Dermis blood vessel endothelial cell (primary cell): ENCODE data around the gene DENND6B. TPM values are rescaled to one million over a fixed set of nuclear protein-coding genes. Genes with fewer than 3 reads are reported as not detected.
A peak's percentile ranks its signal among the peaks of the same experiment; 100 is the strongest.
"Not testable (repeated sequence)": the region's sequence is repeated elsewhere in the genome, so short reads cannot be mapped to it uniquely, and the experiment has no call there.

Experiments
- DNase-seq: peaks from one replicate; pipeline ENCODE4 v3.0.0; 2010
- total RNA-seq: library from RNA; depleted of rRNA; stranded (reverse); fragments of >200 nt; gene quantifications from 2 replicates; pipeline ENCODE4 v1.2.3, GENCODE V29; 2014

Gene DENND6B, protein sequence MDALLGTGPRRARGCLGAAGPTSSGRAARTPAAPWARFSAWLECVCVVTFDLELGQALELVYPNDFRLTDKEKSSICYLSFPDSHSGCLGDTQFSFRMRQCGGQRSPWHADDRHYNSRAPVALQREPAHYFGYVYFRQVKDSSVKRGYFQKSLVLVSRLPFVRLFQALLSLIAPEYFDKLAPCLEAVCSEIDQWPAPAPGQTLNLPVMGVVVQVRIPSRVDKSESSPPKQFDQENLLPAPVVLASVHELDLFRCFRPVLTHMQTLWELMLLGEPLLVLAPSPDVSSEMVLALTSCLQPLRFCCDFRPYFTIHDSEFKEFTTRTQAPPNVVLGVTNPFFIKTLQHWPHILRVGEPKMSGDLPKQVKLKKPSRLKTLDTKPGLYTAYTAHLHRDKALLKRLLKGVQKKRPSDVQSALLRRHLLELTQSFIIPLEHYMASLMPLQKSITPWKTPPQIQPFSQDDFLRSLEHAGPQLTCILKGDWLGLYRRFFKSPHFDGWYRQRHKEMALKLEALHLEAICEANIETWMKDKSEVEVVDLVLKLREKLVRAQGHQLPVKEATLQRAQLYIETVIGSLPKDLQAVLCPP
- total RNA-seq, result 1.3 and 3.6 TPM in 2 replicates

DNA sequence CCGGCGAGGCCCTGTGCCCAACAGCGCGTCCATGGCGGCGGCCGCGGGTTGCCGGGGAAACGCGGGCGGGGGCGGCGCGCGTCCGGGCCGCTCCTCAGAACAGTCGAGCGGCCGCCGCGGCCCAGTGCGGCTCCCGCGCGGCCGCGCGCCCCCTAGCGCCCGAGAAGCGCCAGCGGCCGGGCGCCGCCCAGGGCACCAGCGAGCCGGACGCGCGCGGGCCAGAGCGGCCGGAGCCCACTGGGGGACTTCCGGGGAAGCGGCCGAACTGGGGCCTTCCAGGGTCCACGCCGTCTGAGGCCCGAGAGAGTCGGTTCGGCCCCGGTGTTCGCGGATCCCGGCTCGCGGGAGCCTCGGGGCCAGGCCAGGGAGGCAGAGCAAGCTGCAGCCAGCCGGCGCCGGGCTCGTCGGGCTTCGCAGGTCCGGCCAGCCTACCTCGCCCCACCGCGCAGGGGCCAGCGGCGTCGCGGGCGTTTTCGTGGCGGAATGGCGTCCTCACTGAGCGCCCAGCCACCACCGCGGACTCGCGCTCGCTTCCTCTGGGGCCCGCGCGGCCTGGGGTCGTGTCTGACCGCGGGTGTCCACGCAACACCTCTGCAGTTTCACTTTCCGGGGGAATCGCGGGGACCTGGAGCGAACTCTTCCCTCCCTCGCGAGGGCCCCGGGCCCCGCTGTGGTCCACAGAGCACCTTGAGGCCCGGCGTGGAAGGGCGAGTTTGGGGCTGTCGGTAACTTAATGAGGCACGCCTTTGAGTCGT lies at the start of gene DENND6B:
Gene DENND6B, minus strand, starts transcription at position 57 of the 755 bp plus-strand sequence. Its CDS starts 24 bp downstream, at position 33.
- DNase-seq, result peak; percentile 87

DNA sequence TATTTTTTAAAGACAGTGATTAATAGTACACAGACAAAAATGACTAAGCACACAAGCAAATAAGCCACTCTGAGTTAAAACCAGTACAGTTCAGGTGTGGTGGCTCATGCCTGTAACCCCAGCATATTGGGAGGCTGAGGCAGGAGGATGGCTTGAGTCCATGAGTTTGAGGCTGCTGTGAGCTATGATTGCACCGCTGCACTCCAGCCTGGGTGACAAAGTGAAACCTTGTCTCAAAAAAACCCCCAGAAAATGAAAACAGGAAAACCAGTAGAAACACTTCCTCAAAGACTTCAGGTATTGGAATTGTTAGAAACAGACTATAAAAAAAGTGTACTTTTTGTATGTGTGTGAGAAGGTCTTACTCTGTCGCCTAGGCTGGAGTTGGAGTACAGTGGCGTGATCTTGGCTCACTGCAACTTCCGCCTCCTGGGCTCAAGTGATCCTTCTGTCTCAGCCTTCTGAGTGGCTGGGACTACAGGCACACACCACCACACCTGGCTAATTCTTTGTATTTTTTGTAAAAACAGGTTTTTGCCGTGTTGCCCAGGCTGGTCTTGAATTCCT lies 49.4 kb upstream of the DENND6B start:
- DNase-seq, result no peak

DNA sequence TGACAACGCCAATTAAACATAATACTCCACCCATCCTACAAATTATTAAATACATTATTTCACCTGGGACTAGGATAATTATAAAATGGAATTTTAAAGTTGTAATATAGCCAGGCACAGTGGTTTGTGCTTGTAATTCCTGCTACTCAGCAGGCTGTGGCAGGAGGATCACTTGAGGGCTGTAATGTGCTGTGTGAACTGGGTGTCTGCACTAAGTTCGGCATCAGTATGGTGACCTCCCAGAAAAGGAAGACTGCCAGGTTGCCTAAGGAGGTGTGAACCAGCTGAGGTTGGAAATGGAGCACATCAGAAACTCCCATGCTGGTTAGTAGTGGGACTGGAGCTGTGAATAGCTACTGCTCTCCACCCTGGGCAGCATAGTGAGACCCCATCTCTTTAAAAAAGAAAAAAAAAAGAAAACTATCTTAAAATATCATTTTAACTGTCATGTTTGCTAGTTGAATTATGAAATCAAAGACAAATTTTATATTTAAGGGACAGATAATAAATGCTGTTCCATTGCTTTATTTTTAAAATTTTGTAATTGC lies 44.4 kb upstream of the DENND6B start:
- DNase-seq, result no peak

DNA sequence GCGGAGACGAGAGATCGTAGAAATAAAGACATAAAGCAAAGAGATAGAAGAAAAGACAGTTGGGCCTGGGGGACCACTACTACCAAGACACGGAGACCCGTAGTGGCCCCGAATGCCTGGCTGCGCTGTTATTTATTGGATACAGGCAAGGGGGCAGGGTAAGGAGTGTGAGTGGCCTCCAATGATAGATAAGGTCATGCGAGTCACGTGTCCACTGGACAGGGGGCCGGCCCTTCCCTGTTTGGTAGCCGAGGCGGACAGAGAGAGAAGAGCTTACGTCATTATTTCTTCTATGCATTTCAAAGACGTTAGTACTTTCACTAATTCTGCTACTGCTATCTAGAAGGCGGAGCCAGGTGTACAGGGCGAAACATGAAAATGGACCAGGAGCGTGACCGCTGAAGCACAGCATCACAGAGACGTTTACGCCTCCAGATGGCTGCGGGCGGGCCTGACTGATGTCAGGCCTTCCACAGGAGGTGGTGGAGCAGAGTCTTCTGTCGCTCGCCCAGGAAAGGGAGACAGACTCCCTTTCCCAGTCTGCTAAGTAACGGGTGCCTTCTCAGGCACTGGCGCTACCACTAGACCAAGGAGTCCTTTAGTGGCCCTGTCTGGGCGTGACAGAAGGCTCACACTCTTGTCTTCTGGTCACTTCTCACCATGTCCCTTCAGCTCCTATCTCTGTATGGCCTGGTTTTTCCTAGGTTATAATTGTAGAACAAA lies 41.1 kb upstream of the DENND6B start:
- DNase-seq, result no peak

DNA sequence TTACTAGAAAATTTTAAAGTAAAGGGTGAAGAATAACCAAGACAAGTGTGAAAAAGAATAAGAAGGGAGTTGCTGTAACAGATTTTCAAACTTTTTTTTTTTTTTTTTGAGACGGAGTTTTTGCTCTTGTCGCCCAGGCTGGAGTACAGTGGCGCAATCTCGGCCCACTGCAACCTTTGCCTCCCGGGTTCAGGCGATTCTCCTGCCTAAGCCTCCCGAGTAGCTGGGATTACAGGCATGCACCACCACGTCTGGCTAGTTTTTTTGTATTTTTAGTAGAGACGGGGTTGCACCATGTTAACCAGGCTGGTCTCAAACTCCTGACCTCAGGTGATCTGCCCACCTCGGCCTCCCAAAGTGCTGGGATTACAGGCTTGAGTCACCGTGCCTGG lies 37.0 kb upstream of the DENND6B start:
- not testable (repeated sequence) for DNase-seq

DNA sequence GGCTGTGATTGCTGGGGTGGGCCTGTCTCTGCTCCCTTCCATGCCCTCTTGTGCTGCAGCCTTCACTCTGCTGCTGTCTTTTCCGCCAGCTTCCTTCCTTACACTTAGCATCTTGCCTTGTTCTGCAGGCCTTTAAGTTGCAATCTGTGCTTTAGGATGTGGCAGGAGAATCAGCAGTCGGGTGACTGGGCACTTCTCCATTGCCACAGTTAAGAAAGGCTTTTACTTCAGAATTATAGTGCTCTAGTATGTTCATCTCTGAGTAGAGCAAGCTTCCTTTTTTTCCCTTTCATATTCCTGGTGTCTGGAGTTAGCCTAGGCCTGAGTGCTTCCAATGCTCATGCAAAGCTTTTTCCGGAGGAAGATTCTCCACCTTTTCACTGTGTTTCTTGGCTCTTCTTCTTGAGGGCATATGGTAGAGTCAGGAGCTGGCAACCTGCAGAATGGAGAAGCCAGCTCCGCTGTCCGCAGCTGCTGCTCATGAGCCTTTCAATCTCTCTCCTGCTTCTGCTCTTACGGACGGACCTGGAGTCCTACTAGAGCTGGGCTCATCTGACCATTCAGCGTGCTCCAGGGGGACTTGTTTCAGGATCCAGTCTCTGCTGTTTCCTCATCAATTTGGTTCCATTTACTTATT lies 36.5 kb upstream of the DENND6B start:
- DNase-seq, result no peak

DNA sequence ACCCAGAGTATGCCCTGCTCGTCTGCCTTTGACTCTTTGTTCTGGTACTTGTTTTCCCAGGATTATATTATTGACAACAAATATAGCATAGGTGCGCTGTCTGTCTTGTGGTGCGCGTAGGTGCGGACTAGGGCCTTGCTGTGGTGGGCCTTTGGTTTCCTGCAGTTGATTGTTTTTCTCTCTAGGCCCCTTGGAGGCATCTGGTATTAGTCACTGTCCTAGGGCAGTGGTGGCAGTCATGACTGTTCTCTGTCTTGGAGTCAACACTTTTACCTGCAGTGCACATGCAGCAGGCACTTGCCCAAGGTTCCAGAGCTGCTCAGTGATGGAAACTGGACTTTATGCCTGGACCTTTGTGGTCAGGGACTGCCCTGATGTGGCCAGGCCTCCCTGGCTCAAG lies 34.9 kb upstream of the DENND6B start:
- DNase-seq, result no peak

DNA sequence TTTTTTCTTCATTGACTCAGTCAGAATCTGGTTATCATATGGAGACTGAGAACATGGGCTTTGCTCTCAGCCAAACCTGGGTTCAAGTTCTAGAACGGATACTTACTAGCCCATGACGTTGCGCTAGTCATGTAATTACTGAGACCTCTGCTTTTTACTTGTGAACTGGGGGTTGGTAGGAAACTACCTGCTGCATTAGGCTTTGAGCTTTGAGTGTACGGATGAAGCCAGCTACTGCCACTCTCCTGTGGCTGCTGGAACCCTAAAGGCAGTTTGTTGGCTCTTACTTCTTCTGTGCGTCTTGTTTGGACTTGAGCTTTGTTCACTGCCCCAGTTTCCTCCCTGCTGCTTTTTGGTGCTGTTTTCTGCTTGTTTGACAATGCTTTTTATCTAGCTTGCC lies 34.4 kb upstream of the DENND6B start:
- DNase-seq, result no peak

DNA sequence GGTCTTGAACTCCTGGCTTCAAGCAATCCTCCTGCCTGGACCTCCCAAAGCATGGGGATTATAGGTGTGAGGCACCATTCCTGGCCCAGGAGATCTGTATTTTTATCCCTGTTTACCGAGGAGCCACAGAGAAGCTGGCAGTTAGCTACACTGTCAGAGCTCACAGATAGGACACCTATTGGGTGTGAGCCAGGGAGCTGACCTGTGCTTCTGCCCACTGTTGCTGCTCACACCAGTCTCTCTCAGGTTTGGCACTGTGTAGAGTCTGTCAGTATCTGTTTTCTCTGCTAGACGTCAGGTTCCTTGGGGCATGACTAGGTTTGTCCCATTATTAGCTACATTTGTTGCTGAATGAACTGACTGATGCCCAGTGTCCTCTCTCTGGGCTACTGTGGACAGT lies 33.8 kb upstream of the DENND6B start:
- no peak for DNase-seq

DNA sequence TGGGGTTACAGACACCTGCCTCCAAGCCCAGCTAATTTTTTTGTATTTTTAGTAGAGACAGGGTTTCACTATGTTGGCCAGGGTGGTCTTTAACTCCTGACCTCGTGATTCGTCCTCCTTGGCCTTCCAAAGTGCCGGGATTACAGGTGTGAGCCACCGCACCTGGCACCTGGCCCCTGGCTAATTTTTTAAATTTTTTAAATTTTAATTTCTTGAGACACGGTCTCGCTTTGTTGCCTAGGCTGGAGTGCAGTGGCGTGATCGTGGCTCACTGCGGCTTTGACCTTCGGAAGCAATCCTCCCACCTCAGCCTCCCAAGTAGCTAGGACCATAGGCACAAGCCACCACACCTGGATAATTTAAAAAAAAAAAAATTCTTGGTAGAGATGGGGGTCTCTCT lies 30.9 kb upstream of the DENND6B start:
- no peak for DNase-seq

DNA sequence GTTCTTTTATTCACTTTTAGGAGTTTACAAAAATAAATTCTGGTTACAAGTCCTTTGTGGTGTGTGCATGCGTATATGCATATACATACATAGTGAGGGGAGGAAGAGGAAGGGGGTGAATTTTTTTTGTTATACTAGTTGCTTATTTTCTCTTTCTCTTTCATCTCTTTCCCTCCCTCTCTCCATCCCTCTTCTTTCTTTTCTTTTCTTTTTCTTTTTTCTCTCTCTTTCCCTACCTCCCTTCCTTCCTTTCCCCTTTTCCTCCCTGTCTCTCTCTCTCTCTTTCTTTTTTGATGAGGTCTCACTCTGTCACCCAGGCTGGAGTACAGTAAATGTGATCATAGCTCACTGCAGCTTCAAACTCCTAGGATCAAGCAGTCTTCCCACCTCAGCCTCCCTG lies 30.4 kb upstream of the DENND6B start:
- no peak for DNase-seq

DNA sequence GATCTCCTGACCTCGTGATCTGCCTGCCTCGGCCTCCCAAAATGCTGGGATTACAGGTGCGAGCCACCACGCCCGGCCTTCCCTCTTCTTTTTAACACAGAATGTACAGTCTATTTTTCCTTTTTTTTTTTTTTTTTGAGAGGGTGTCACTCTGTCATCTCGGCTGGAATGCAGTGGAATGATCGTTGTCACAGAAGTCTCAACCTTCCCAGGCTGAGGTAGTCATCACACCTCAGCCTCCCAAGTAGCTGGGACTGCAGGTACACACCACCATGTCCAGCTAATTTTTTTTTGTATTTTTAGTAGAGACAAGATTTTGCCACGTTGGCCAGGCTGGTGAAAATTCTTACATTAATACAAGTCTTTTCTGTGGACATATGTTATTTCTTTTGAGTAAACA lies 29.4 kb upstream of the DENND6B start:
- DNase-seq, result no peak

DNA sequence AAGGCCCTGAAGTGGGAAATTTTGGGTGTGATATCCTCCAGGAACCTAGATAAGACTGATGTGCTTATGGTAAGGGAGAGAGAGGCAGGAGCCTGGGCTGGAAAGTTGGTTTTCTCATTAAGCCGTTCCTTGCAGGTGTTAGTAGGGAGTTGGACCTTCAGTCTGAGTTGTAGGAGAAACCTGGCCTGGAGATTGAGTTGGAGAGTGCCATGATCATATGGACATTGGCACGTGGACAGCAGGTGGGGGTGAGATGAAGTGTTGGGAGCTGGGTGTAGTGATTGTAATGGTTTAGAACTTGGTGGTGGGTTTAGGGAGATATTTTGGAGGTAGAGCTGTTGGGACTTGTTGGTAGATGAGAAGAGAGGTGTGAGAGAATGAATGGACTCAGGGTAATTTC lies 21.2 kb upstream of the DENND6B start:
- no peak for DNase-seq

DNA sequence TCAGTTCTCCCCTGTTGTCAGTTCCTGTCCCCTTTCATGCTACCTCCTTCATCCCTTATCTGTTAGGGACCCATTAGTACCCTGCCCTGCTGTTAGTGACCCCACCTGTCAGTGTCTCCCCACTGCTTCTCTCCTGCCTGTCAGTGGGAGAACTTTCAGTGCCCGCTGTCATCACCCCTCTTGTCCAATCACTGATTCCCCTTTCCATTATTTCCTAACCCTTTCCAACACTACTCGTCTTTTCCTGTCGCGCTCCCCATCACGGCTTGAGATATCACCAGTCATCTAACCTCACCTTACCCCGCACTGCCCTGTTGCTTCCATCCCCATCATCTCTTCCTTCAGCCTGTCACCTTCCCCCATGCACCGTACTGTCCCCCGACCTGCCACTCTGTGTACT lies 20.3 kb upstream of the DENND6B start:
- DNase-seq, result no peak

DNA sequence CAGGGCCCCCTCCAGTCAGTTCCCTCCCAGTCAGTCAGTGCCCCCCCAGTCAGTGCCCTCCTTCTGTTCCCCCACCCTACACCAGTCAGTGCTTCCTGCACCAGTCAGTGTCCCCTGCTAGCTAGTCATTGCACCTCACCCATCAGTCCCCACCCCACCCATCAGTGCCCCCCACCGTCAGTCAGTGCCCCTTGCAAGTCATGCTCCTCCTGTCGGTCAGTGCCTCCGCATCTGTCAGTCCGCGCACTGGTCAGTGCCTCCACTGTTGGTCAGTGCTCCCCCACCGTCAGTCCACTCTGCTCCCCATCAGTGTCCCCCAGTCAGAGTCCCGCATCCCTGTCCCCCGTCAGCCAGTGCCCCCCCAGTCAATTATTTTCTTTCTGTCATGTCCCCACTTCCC lies 19.7 kb upstream of the DENND6B start:
- no peak for DNase-seq

DNA sequence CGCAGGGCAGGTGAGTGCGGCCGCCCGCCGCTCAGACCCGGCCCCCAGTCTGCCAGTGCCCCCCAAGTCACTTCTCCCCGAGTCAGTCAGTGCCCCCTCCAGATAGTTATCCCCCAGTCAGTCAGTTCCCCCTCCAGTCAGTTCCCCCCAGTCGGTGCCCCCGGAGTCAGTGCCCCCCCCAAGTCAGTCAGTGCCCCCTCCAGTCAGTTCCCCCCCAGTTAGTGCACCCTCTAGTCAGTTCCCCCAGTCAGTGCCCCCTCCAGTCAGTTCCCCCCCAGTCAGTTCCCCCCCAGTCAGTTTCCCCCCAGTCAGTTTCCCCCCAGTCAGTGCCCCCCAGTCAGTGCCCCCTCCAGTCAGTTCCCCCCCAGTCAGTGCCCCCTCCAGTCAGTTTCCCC lies 16.7 kb upstream of the DENND6B start:
- DNase-seq, result no peak

DNA sequence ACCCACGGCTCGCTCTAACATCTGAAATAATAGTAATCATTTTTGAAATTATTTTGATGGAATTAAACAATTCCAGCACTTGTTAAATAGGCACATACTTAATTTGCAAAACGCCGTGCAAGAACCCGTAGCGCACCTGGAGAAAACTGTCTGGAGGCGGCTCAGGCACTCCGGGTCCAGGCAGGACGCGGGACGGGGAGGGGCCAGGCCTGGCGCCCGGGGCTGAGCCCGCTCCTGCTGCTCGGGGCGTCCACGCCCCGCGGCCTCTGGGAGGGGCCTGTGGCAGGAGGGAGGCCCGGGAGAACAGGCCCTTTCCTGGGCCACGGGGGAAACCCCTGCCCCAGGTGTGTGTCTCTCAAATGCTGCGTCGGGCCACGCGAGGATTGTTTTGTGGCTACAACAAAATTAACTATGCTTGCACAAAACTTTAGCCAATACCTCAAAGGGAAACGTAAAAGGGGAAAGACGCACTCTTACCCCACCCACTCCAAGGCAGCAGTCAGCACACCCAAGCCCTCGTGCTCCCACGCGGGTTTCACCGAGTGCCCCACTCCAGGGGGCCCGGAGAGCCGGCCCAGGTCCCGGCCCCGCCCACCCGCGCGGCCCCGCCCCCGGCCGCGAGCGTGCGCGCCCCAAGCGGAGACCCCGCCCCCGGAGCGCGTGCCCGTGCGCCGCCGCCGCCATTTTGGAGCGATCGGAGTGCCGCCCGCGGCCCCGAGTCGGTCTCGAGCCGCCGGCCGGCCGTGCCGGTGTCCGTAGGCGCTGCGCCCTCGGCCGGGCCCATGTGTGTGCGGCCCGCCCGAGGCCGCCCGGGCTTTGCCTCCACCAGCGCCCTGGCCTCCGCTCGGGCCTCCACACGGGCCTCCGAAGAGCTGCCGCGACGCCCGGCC lies 16.1 kb upstream of the DENND6B start, which contains the start of gene PPP6R2:
Gene PPP6R2, plus strand, starts transcription at position 677 of the 890 bp plus-strand sequence. CDS start 50,582 bp downstream, outside the sequence.
- DNase-seq, result peak; percentile 79

DNA sequence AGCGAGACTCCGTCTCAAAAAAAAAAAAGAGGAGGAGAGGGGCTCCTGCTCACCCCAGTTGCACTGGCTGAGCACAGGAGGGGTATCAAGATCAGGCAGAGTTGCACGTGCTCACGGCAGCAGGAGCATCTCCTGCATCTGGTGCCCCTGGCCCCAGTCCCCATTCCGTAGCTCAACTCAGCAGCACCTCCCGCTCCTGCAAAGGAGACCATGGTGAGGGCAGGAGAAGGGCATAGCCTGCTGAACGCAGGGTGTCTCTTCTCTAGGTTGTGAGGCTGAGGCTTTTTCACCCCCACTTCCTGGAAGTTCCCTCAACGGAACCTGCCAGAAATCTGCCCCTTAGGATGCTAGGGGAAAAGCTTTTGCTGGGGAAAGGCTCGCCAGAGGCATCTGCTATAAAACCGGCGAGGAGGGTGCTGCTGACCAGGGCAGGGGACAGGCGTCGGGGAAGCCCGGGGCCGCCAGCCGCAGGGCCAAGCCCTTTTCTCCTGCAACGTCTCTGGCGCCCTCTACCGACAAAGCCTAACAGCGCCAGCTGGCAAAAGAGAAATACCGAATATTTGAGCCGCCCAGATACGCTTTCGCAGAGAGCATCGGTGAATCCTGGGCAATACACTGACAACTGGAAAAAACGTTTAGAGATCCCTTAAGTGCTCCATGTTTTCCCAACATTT lies 15.3 kb upstream of the DENND6B start:
- DNase-seq, result peak; percentile 90

DNA sequence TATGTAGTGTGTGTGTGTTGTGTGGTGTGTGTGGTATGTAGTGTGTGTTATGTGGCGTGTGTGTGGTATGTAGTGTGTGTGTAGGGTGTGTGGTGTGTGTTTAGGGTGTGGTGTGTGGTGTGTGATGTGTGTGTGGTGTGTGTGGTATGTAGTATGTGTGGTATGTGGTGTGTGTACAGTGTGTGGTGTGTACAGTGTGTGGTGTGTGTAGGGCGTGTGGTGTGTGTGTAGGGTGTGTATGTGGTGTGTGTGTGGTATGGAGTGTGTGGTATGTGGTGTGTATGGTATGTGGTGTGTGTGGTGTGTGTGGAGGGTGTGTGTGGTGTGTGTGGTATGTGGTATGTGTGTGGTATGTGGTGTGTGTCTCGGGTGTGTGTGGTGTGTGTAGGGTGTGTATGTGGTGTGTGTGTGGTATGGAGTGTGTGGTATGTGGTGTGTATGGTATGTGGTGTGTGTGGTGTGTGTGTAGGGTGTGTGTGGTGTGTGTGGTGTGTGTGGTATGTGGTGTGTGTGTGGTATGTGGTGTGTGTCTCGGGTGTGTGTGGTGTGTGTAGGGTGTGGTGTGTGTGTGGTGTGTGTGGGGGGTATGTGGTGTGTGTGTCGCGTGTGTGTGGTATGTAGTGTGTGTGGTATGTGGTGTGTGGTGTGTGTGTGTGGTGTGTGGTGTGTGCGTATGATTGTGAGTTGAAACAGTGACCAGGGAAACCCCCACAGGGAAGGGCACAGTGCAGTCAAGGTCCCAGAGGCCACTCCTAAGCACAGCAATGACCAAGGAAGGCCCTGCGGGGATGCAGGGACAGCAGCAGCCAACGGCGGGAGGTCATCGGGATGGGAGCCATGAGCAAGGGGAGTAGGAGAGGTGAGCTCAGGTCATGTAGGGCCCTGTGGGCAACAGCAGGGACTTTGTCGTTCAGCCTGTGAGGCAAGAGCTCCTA lies 13.4 kb upstream of the DENND6B start:
- DNase-seq, result no peak
